HG03280 (cell line): ENCODE results near the gene ZFAND3.
"Not testable (repeated sequence)": the region's sequence is repeated elsewhere in the genome, so short reads cannot be mapped to it uniquely, and the experiment has no call there.

ENCODE experiments used
- ATAC-seq: cut with Tn5 transposase; IDR thresholded peaks from one replicate; pipeline ENCODE4 v1.9.1; 2021; ENCODE audit warnings: mild to moderate bottlenecking, moderate library complexity; ENCODE audit not compliant: unreplicated experiment

The ZFAND3 gene

DNA sequence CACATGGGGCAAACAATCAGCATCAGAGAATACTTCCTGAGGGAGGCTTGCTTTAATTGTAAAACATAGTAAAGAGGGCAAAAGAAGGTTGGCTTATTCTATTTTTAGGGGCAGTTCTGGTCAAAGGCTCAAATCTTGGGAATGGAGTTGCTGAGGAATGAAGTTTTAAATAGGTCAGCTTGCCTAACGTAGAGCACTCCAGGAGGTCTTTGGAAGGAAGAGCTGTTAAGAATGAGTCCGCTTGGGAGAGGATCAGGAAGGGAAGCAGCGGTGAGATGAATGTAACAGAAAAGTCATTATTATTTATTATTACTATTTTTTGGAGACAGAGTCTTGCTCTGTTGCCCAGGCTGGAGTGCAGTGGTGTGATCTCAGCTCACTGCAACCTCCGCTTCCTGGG, 108.7 kb downstream of the ZFAND3 start:
- ATAC-seq = no peak

DNA sequence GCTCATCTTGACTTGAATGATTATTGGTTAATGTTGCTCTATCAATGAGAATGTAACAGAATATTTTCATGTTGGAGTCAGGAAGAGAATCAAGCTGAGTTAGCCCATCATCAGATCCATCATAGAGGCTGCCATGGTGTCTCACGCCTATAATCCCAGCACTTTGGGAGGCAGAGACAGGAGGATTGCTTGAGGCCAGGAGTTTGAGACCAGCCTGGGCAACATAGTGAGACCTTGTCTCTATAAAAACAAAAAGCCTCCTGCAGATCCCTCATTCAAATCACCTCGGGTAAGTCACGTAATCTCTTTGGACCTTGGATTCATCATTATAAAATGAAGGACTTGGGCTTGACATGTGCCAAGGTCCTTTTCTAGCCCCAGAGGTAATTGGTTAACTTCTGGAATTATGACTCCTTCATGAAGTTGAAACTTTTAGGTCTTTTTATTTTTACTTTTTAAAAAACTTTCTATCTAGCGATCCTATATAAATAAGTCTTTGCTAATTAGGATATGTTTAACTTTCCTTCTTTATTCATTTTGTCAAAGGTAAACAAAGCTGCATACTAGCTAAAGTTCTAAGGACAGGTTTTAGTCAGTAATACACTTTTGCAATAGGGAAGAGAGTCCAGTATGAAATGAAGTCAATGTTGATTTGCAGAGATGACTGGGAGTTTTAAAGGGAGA, 110.9 kb downstream of the ZFAND3 start:
- ATAC-seq = no peak

DNA sequence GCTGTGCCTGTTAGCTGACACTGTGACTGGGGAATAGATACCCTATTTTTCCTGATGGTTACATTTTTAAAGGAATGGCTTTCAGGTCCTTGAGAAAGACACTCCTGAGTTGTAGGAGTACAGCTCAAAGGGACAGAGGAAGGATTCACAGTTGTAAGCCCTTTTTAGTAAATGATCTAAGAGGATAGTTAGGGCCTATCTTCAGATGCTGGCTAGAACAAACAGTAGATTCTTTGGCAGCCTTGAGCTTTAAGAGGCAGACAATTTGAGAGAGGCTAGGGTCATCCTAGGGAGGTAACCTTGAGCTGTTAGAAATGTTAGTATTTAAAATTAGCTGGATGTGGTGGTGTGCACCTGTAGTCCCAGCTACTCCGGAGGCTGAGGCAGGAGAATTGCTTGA, 111.5 kb downstream of the ZFAND3 start:
- no peak for ATAC-seq

- ATAC-seq = no peak
Measured at GRCh38 chr6:37934276-37934675, 114.7 kb downstream of the ZFAND3 start.

GRCh38 chr6:37936150-37936549, 116.6 kb downstream of the ZFAND3 start:
- ATAC-seq = no peak

DNA sequence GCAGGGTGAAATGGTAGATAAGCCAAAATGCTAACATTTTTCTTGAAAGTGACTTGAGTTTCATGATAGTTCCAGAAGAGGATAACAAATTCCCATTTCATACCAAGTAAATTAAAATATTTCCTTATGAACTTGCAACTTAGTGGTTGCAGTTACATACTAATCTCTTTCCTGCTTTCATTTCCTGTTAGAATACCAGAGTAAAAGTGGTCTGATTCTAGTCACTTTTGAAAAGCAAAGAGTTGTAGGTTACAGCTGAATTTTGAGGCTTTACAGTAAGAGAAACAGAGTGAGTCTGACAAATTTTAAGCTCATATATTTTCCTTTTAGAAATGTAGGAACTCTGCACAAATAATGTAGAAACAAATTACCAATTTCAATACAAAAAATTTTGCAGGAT, 117.4 kb downstream of the ZFAND3 start:
- no peak for ATAC-seq

DNA sequence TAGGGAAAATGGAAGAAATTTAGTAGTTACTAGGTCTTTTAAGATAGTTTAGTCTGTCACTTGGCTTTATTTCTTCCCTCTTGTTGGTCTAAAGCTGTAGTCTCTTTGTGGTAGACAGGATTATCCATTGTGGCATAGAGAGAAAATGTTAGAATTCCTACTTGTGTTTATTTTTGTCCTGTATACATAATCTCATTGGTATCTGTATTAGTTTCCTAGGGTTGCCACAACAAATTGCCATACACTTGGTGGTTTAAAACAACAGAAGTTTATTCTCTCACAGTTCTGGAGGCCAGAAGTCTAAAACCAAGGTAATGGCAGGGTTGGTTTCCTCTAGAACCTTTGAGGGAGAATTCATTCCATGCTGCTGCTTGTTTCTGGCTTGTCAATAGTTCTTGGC, 119.4 kb downstream of the ZFAND3 start:
- no peak for ATAC-seq

- no peak for ATAC-seq
Measured at GRCh38 chr6:37940074-37940847, 120.7 kb downstream of the ZFAND3 start.

GRCh38 chr6:37941871-37942270, 122.3 kb downstream of the ZFAND3 start:
- ATAC-seq = no peak

- no peak for ATAC-seq
Measured at GRCh38 chr6:37942606-37943376, 123.3 kb downstream of the ZFAND3 start.

DNA sequence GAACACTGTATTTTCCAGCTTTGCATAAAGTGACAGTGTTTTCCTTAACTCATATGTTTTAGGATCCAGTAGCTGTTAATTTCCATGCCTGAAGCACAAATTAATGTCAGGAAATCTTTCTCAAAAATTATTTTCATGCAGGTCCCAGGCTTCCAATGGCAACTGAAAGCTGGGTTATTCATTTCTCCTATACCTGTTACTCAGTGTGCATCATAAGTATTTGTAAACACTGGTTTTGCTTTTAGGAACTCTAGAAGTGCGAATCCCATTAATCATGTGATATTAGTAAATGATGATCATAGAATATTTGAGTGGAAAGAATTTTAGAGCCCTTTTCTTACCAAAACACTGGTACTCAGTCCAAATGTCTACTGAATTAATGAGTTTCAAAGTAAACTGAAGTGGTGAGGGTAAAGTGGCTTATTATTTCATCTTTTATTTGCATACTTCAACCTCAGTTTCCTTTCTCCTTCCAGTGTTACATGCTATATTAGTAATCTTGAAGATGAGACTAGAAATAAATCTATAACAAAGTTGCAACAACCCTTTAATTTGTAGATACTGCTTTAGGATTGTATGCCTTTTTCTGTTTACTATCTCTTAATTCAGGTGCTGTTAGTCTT, 124.0 kb downstream of the ZFAND3 start:
- no peak for ATAC-seq

GRCh38 chr6:37946057-37946456, 126.5 kb downstream of the ZFAND3 start:
- ATAC-seq = no peak

GRCh38 chr6:37947468-37947867, 127.9 kb downstream of the ZFAND3 start:
- no peak for ATAC-seq

DNA sequence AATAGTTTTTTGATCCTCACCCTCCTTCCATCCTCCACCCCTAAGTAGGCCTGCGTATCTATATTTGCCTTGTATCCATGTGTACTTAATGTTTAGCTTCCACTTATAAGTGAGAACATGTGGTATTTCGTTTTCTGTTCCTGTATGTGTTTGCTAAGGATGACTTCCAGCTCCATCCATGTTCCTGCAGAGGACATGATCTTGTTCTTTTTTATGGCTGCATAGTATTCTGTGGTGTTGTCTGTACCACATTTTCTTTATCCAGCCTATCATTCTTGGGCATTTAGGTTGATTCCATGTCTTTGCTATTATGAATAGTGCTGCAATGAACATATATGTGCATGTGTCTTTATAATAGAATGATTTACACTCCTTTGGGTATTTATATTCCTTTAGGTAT, 129.1 kb downstream of the ZFAND3 start:
- not testable (repeated sequence) for ATAC-seq

- no peak for ATAC-seq
Measured at GRCh38 chr6:37952027-37952426, 132.5 kb downstream of the ZFAND3 start.

GRCh38 chr6:37954791-37955190, 135.3 kb downstream of the ZFAND3 start:
- no peak for ATAC-seq

DNA sequence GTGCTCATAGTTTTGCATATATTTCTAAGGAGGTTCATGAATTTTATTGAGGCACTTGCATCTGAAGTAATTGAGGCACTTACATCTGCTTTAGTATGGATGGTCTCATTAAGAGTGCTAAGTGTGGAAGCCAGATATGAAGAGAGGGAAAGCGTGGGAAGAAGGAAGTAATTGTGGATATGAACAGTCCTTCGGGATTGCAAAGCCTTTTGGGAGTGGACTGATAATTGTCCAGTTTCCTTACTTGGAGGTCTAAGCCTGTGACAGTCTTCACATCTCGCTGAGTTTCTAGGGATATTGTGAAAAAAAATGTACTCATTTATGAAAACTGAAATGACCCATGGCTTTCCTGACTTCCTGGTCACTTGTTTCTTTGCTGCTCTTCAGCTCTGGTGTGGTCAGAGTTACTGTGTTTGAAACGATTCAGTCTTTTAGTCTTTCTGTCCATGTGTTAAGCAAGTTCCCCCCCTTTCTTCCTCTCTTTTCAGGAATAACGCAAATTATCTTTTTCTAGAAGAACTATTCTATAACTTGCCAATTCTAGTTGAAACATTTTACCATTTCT, 137.3 kb downstream of the ZFAND3 start:
- no peak for ATAC-seq

GRCh38 chr6:37959061-37959460, 139.5 kb downstream of the ZFAND3 start:
- ATAC-seq = no peak

GRCh38 chr6:37960139-37960935, 140.8 kb downstream of the ZFAND3 start:
- no peak for ATAC-seq

GRCh38 chr6:37962481-37963080, 143.1 kb downstream of the ZFAND3 start:
- ATAC-seq = not testable (repeated sequence)
